Lower leg skin (tissue), 3 donors: ENCODE measurements around the gene FBXW9.

Experiments used
- CTCF ChIP-seq, 3 donors: fragments of 450-650 bp; IDR thresholded peaks; one replicate each; pipeline ENCODE4 v1.5.1; 2016; ENCODE audit warnings: antibody characterized with exemption in 3 of 3, mild to moderate bottlenecking in 3 of 3, moderate library complexity in 2 of 3
- POLR2A ChIP-seq, 2 donors: fragments of 450-650 bp; IDR thresholded peaks; one replicate each; pipeline ENCODE4 v1.6.1; 2016 to 2017; ENCODE audit warnings: antibody characterized with exemption in 2 of 2, mild to moderate bottlenecking in 1 of 2, moderate library complexity in 1 of 2

DNA sequence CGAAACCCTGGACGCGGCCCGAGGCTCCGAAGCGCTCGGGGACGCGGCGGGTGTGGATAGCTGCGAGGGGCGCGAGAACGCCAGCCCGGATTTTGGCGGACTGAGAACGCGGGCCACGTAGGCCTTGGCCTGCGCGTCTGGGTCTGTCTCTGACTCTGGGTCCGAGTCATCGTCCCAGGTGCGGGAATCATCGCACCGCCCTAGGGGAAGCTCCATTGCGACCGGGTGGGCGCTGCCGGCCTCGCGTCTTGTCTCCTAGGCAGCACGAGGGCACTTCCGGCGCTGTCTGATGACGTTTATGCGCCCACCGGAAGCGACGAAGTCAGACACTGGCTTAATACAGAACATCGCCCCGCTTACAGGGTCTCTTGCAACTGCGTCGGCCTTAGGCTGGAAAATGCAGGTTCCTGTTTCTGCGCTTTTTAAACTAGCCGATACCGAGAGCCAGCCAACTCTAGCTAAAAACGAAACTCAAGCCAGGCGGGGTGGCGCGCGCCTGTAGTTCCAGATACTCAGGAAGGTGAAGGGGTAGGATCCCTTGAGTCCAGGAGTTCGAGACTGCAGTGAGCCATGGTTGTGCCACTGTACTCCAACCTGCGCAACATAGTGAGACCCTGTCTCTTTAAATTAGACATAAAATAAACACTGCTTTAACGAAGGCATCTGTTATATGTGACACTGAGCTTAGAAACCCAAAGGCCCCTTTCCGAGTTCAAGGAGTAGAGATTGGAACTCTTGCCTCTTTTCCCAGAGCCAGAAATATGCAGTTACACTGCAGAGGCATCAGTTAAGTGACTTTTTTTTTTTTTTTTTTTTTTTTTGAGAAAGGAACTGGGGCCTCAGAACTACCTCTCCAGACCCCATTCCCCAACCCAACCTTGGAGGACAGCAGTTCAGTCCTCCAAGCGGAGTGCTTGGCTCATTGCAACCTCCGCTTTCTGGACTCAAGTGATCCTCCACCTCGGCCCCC, at the start of gene FBXW9:
- TF ChIP-seq CTCF (IDR thresholded peaks at IDR 0.05) (no peak), POLR2A (IDR thresholded peaks at IDR 0.05) (no peak)
